ENCODE measurements around the gene SP2.

Gene SP2

DNA sequence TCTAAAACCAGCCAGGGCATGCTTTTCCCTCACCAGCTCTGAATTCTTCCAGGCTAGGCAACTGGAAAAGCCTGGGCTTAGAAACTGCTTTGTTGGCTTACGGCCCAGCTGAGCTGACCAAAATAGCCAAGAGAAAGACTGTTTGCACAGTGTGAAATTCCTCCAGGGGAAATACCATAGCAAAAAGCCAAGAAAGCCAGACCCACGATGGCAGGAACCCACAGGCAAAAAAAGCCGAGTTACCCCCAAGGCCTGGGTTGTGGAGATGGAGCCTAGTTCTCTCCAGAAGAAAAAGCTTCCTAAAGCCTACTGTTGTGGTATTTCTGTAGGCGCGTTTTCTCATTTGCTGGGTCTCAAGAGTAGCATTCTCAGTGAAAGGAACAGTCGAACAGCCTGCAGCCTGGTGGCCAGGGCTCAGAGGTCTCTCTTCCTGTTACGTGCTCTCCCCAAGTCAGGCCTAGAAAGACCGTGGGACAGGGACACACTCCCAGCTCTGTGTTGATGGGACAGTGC is 9.2 kb downstream of the SP2 start:
- Histone ChIP-seq H3K36me3 (ENCODE audit: insufficient read depth) (no peaks in the 10 kb centered on the region), H3K4me3 (IDR thresholded peaks at IDR 0.05; ENCODE audit: insufficient read depth, low read depth, low read length) (no peak overlapping the region), H3K9ac (no peak overlapping the region), H3K79me2 (ENCODE audit: insufficient read depth, low read depth) (no peaks in the 10 kb centered on the region), H3K27ac (no peak overlapping the region), H3K27me3 (ENCODE audit: insufficient read depth, low read depth) (no peaks in the 10 kb centered on the region), H3K4me1 (ENCODE audit: low read depth, poor library complexity, severe bottlenecking) (peaks cover 9% of the 10 kb centered on the region), H4K20me1 (ENCODE audit: insufficient read depth) (no peaks in the 10 kb centered on the region), H2AFZ (ENCODE audit: low read depth) (no peak overlapping the region), H3K4me2 (no peak overlapping the region)
- TF ChIP-seq, protein P1, sequence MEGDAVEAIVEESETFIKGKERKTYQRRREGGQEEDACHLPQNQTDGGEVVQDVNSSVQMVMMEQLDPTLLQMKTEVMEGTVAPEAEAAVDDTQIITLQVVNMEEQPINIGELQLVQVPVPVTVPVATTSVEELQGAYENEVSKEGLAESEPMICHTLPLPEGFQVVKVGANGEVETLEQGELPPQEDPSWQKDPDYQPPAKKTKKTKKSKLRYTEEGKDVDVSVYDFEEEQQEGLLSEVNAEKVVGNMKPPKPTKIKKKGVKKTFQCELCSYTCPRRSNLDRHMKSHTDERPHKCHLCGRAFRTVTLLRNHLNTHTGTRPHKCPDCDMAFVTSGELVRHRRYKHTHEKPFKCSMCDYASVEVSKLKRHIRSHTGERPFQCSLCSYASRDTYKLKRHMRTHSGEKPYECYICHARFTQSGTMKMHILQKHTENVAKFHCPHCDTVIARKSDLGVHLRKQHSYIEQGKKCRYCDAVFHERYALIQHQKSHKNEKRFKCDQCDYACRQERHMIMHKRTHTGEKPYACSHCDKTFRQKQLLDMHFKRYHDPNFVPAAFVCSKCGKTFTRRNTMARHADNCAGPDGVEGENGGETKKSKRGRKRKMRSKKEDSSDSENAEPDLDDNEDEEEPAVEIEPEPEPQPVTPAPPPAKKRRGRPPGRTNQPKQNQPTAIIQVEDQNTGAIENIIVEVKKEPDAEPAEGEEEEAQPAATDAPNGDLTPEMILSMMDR (conservative IDR thresholded peaks at IDR 0.05; ENCODE audit: low read depth, low read length): no peak

DNA sequence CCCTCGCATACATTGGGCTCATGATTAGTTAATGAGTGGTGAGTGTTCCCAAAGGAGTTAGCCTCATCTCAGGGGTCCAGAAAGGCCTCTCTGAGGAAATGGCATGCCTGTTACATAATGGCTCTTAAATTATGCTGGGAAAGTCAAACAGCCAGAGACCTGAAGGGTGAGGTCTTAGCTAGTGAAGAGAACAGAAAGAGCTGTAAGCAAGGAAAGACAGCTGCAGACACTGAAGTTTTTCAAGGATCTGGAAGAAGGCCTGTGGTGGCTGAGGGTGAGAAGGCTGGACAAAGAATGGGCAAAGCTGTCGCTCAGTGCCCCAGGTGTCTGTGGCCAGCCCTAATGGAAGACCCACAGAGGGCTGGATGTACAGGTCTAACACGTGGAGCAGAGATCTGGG is 10.4 kb downstream of the SP2 start:
- peaks cover 9% of the 10 kb centered on the region for H3K4me1 ChIP-seq (ENCODE audit: low read depth, poor library complexity, severe bottlenecking)
- no peak overlapping the region for H3K9ac ChIP-seq
- H3K4me3 ChIP-seq (IDR thresholded peaks at IDR 0.05; ENCODE audit: insufficient read depth, low read depth, low read length): no peak overlapping the region
- no peaks in the 10 kb centered on the region for H3K79me2 ChIP-seq (ENCODE audit: insufficient read depth, low read depth)
- no peak overlapping the region for H3K27ac ChIP-seq
- TF ChIP-seq, protein P1 (conservative IDR thresholded peaks at IDR 0.05; ENCODE audit: low read depth, low read length): no peak
- H2AFZ ChIP-seq (ENCODE audit: low read depth): no peak overlapping the region
- no peak overlapping the region for H3K4me2 ChIP-seq
- no peaks in the 10 kb centered on the region for H3K36me3 ChIP-seq (ENCODE audit: insufficient read depth)
- no peaks in the 10 kb centered on the region for H3K27me3 ChIP-seq (ENCODE audit: insufficient read depth, low read depth)
- no peaks in the 10 kb centered on the region for H4K20me1 ChIP-seq (ENCODE audit: insufficient read depth)

DNA sequence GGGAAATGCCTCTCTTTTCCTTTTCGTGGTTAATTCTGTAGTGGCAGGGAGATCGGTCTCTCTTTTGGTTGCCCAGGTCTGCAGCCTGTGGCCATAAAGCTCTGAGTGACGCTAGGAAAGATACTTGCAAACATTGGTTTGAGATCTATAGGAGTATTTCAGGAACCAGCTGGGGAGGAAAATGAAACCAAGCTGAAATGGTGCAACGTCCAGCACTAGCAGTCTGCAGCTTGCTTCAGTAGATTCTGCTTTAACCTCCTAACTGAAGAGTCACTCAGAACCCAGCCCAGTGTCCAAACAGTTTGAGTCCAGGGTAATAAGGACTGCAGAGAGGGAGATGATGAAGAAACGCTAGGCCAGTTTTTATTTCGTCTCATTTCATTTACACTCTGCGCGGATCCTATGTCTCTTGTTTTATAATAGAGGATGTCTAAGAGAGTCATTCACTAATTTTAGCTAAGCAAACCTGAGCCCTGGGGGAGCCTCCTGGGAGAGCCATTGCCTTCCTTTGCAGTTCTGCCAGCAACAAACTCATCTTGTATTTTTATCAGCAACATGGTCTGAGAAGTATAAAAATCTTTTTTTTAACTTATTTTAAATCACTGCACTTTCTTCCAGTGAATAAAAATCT is 12.0 kb downstream of the SP2 start:
- H3K4me3 ChIP-seq (IDR thresholded peaks at IDR 0.05; ENCODE audit: insufficient read depth, low read depth, low read length): no peak overlapping the region

DNA sequence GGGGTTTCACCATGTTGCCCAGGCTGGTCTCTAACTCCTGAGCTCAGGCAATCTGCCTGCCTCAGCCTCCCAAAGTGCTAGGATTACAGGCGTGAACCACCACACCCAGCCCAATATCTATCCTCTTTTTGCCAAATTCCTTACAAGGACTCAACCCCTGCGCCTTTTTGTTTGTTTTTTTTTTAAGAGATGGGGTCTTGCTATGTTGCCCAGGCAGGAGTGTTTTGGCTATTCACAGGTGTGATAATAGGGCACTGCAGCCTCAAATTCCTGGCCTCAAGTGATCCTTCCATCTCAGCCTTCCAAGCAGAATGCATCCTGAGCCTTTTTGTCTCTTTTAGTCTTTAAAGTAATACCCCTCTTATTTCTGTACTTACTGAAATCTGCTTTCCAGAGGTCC is 17.0 kb downstream of the SP2 start:
- H3K36me3 ChIP-seq (ENCODE audit: insufficient read depth): no peaks in the 10 kb centered on the region
- TF ChIP-seq, protein P1 (conservative IDR thresholded peaks at IDR 0.05; ENCODE audit: low read depth, low read length): no peak
- H3K4me1 ChIP-seq (ENCODE audit: low read depth, poor library complexity, severe bottlenecking): peaks cover 4% of the 10 kb centered on the region
- H3K4me2 ChIP-seq: no peak overlapping the region
- no peaks in the 10 kb centered on the region for H3K27me3 ChIP-seq (ENCODE audit: insufficient read depth, low read depth)
- H3K79me2 ChIP-seq (ENCODE audit: insufficient read depth, low read depth): no peaks in the 10 kb centered on the region
- H4K20me1 ChIP-seq (ENCODE audit: insufficient read depth): no peaks in the 10 kb centered on the region
- no peak overlapping the region for H2AFZ ChIP-seq (ENCODE audit: low read depth)
- no peak overlapping the region for H3K4me3 ChIP-seq (IDR thresholded peaks at IDR 0.05; ENCODE audit: insufficient read depth, low read depth, low read length)
- H3K27ac ChIP-seq: no peak overlapping the region
- H3K9ac ChIP-seq: no peak overlapping the region

More for the DNA sequence above, 12.0 kb downstream of the SP2 start:
- Histone ChIP-seq H3K27ac (no peak overlapping the region), H3K9ac (no peak overlapping the region), H3K36me3 (ENCODE audit: insufficient read depth) (no peaks in the 10 kb centered on the region), H3K27me3 (ENCODE audit: insufficient read depth, low read depth) (no peaks in the 10 kb centered on the region), H4K20me1 (ENCODE audit: insufficient read depth) (no peaks in the 10 kb centered on the region), H3K4me2 (no peak overlapping the region), H3K79me2 (ENCODE audit: insufficient read depth, low read depth) (no peaks in the 10 kb centered on the region), H3K4me1 (ENCODE audit: low read depth, poor library complexity, severe bottlenecking) (peaks cover 9% of the 10 kb centered on the region), H2AFZ (ENCODE audit: low read depth) (no peak overlapping the region)
- TF ChIP-seq, protein P1 (conservative IDR thresholded peaks at IDR 0.05; ENCODE audit: low read depth, low read length): no peak

All from KMS-11 (cell line).